RWPE2 (cell line): Measurements from ENCODE around the gene MYOF.
A peak's percentile ranks its signal among the peaks of the same experiment; 100 is the strongest.

ENCODE experiments used
- ATAC-seq: fragments of 200-7000 bp; cut with Tn5 transposase; 3 replicates; pipeline ENCODE4 v1.9.1; 2021; ENCODE audit warnings: low read depth
- DNase-seq: peaks from one replicate; pipeline ENCODE4 v3.0.0-alpha.2; 2020; ENCODE audit warnings: low spot score
- H3K27ac ChIP-seq: fragments of 450-650 bp; 2 replicates; pipeline ENCODE4 v1.5.1; 2017; ENCODE audit warnings: mild to moderate bottlenecking; ENCODE audit not compliant: poor library complexity, severe bottlenecking
- H3K27me3 ChIP-seq: fragments of 250-450 bp; sonication (Bioruptor Pico); 2 replicates; pipeline ENCODE4 v1.5.1; 2021; ENCODE audit warnings: mild to moderate bottlenecking, moderate library complexity; ENCODE audit not compliant: insufficient read depth, poor library complexity, severe bottlenecking
- H3K36me3 ChIP-seq: fragments of 250-450 bp; sonication (Bioruptor Pico); 2 replicates; pipeline ENCODE4 v1.5.1; 2020; ENCODE audit warnings: low read depth, mild to moderate bottlenecking, moderate library complexity
- H3K4me1 ChIP-seq: fragments of 250-450 bp; sonication (Bioruptor Pico); 2 replicates; pipeline ENCODE4 v1.5.1; 2021; ENCODE audit warnings: mild to moderate bottlenecking, moderate library complexity; ENCODE audit not compliant: insufficient read depth, poor library complexity, severe bottlenecking
- H3K4me3 ChIP-seq: fragments of 250-450 bp; sonication (Bioruptor Pico); 2 replicates; pipeline ENCODE4 v1.5.1; 2021; ENCODE audit warnings: mild to moderate bottlenecking, moderate library complexity; ENCODE audit not compliant: severe bottlenecking
- H3K9me3 ChIP-seq: fragments of 250-450 bp; sonication (Bioruptor Pico); 2 replicates; pipeline ENCODE4 v1.5.1; 2021; ENCODE audit warnings: mild to moderate bottlenecking, moderate library complexity; ENCODE audit not compliant: severe bottlenecking
- TF ChIP-seq, protein P1 (sequence below): fragments of 450-650 bp; IDR thresholded peaks from one replicate; pipeline ENCODE4 v1.5.1; 2017; ENCODE audit warnings: mild to moderate bottlenecking, moderate library complexity; ENCODE audit not compliant: poor library complexity, severe bottlenecking

MYOF gene

GRCh38 chr10:93473804-93474472 is 8.2 kb downstream of the MYOF start:
- H3K4me3 ChIP-seq: no peak overlapping the region
- H3K27ac ChIP-seq: peak overlapping the region; percentile 98
- ATAC-seq (no peak), DNase-seq (no peak)
- H3K4me1 ChIP-seq: peaks cover 66% of the 10 kb centered on the region
- H3K27me3 ChIP-seq: no peaks in the 10 kb centered on the region
- TF ChIP-seq, protein P1, sequence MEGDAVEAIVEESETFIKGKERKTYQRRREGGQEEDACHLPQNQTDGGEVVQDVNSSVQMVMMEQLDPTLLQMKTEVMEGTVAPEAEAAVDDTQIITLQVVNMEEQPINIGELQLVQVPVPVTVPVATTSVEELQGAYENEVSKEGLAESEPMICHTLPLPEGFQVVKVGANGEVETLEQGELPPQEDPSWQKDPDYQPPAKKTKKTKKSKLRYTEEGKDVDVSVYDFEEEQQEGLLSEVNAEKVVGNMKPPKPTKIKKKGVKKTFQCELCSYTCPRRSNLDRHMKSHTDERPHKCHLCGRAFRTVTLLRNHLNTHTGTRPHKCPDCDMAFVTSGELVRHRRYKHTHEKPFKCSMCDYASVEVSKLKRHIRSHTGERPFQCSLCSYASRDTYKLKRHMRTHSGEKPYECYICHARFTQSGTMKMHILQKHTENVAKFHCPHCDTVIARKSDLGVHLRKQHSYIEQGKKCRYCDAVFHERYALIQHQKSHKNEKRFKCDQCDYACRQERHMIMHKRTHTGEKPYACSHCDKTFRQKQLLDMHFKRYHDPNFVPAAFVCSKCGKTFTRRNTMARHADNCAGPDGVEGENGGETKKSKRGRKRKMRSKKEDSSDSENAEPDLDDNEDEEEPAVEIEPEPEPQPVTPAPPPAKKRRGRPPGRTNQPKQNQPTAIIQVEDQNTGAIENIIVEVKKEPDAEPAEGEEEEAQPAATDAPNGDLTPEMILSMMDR: no peak
- H3K36me3 ChIP-seq: peaks cover 69% of the 10 kb centered on the region
- no peaks in the 10 kb centered on the region for H3K9me3 ChIP-seq

- Histone ChIP-seq H3K27ac (peak overlapping the region; percentile 98), H3K9me3 (no peaks in the 10 kb centered on the region), H3K4me1 (peaks cover 72% of the 10 kb centered on the region), H3K4me3 (no peak overlapping the region), H3K27me3 (no peaks in the 10 kb centered on the region), H3K36me3 (peaks cover 71% of the 10 kb centered on the region)
- TF ChIP-seq, protein P1: no peak
- ATAC-seq: no peak
- DNase-seq: no peak
Measured at GRCh38 chr10:93473161-93473560, 9.0 kb downstream of the MYOF start.

DNA sequence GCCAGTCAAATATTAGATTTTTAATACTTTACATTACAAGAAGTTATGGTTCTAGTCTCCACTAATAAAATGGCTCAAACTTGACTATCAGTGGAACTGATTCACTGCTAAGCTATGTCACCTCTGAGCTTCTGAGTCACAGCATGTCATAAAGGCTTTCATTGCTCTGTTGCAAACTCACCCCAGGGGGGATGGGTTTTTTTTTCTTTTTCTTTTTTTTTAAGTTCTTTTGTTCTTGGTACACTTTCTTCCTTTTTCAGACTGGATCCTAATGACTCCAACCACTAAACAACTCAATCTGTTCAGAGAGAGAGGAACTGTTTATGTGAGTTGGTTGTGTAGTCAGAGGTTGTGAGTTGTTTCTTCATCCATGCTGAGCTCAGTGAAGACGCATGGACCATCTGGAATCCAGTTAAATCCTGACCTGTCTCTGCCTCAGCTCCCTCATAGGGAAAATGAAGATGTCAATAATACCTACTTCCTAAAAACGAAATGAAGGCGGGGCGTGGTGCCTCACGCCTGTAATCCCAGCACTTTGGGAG is 11.0 kb downstream of the MYOF start:
- peaks cover 82% of the 10 kb centered on the region for H3K4me1 ChIP-seq
- ATAC-seq (peak; percentile 35), DNase-seq (no peak)
- no peak overlapping the region for H3K4me3 ChIP-seq
- TF ChIP-seq, protein P1: no peak
- no peaks in the 10 kb centered on the region for H3K9me3 ChIP-seq
- peak overlapping the region; percentile 98 for H3K27ac ChIP-seq
- H3K36me3 ChIP-seq: peaks cover 65% of the 10 kb centered on the region
- no peaks in the 10 kb centered on the region for H3K27me3 ChIP-seq

- ATAC-seq (no peak), DNase-seq (no peak)
- H3K36me3 ChIP-seq: peaks cover 56% of the 10 kb centered on the region
- peaks cover 82% of the 10 kb centered on the region for H3K4me1 ChIP-seq
- no peaks in the 10 kb centered on the region for H3K27me3 ChIP-seq
- TF ChIP-seq, protein P1: no peak
- H3K4me3 ChIP-seq: no peak overlapping the region
- peak overlapping the region; percentile 98 for H3K27ac ChIP-seq
- no peaks in the 10 kb centered on the region for H3K9me3 ChIP-seq
Measured at GRCh38 chr10:93469454-93469853, 12.7 kb downstream of the MYOF start.
